CD4-positive, alpha-beta T cell treated with Interleukin-6 for 4 hours (primary cell): ENCODE measurements around the gene CCDC190.
"Not testable (repeated sequence)": the region's sequence is repeated elsewhere in the genome, so short reads cannot be mapped to it uniquely, and the experiment has no call there.

Experiments used
- DNase-seq: peaks from one replicate; pipeline ENCODE4 v3.0.0-alpha.2; 2020; ENCODE audit warnings: mixed read lengths

CCDC190 gene

DNA sequence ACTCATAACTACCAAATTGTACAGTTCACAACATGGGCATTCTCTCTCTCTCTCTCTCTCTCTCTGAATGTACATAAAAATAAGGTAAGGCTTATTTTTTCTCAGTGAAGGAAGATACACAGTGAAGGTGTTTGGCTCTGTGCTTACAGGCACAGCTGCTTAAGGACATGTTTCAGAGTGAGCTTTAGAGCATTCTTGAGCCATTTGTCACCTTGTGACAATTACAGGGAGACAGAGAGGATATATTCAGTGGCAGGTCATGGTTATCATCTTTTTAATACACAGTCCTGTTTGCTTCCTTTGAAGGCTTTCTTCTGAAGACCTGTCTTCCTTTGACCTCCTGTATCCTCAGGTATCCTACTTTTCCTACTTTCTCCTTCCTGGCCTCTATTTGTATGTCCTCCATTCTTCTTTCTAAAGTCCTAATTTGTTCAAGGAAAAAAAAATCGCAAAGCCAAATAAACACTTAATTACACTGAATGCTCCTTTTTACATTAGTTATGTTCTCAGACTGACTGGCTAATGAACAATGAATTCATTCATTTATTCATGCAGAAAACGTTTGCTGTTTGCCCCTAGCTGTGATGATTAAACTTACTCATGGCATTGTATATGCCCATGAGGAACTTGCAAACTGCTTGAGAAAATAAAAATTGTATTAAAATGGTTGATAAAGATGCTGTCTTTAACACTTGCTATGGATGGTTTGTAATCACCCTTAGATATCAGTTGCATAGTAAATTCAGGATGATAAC is 37.0 kb downstream of the CCDC190 start:
- no peak for DNase-seq

DNA sequence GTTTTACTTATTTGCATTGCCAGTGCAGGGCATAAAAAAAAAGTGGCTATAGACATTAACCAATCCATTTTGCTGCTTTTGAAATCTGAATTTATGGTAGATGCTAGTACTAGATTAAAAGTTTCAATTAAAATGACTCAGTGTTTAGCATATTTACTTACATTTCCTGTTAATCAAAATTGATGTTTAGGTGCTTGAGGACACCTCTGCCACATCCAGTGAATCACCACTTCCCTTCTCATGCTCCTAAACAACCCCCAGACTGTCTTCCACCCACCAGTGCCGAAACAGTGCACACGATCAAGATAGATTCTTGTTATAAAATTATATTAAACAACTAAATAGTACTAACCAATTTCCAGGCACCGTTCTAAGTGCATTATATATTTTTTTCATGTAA is 37.7 kb downstream of the CCDC190 start:
- peak; percentile 43 for DNase-seq

DNA sequence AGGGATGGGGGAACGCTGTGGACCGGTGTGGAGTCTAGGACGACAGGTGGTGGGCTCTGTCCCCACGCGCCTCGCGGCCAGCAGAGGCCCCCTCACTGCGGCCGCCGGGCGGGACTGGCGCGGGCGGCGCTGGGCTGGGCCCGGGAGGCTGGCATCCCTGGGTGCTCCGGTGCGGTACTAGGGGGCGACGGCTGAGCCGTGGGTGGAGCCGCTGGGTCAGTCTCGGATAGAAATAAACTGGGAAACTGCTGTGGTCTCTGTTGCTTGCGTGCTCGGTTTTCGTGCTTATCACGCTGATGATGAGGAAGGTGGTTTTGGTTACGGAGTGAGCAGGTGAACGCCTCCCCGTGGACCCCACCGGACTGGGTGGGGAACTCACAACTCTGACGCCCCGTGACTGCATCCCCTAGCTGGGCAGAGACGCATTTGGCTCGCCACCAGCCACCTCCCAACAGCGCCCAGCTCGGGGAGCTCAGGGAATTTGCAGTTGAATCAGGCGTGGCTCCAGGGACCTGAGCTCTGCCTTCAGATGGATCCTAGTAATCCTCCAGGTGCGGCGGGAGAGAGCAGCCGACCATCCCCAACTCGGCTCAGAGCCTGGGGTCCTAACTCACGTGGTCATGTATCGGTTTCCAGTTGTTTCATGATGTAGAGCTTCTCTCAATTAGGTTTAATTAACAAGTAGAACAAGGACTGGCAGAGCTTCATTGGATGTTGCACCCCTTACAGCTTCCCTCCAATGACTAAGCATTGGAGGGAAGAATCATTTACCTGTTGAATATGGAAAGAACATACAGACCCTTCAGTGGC is 38.4 kb downstream of the CCDC190 start:
- DNase-seq = peak; percentile 39

DNA sequence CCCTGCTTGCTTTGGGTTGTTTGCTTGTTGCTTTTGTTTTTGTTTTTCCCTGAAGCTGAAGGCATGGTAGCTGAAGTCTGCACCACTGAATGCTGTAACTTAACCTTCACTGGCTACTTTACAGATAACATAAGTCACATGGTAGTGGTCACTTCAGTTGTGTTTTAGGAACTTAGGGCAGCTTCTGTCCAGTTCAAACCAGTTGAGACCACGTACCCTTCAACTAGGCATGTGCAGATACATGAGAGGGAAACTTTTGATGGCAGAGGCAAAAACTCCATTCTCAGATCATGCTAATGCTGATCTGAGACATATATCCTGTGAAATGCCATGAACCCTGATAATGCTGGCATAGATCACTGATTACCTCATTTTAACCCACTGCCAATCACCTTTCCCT is 42.3 kb downstream of the CCDC190 start:
- DNase-seq = not testable (repeated sequence)

DNA sequence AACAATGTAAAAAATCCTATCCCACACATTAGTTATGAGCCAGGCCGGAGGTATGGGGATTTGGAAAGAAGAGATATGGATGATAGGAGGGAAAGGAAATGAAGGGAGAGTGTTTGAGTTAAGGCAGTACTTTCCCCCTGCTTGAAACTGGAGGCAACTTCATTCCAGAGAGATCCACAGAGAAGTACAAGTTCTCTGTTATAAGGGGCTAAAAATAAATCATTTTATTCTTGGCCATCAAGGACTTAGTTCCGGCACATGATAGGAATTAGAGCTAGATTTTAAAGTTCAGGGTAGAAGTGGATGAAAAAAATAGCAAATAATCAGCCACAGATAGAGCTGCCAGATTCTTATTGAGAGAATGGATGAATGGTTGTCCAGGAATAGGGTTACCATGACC is 42.8 kb downstream of the CCDC190 start:
- DNase-seq = not testable (repeated sequence)

DNA sequence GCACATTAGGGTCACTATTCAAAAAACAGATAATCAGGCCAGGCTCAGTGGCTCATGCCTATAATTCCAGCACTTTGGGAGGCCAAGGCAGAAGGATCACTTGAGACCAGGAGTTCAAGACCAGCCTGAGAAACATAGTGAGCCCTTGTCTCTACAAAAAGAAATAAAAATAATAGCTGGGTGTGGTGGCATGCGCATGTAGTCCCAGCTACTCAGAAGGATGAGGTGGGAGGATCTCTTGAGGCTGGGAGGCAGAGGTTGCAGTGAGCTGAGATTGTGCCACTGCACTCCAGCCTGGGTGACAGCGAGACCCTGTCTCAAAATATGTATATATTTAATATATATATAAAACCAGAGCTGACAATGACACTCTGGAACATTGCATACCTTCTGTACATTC is 48.6 kb downstream of the CCDC190 start:
- not testable (repeated sequence) for DNase-seq

DNA sequence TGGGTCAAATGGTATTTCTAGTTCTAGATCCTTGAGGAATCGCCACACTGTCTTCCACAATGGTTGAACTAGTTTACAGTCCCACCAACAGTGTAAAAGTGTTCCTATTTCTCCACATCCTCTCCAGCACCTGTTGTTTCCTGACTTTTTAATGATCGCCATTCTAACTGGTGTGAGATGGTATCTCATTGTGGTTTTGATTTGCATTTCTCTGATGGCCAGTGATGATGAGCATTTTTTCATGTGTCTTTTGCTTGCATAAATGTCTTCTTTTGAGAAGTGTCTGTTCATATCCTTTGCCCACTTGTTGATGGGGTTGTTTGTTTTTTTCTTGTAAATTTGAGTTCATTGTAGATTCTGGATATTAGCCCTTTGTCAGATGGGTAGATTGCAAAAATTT is 53.5 kb downstream of the CCDC190 start:
- not testable (repeated sequence) for DNase-seq
